ENCODE results near the gene DOK6. TPM values are rescaled to one million over a fixed set of nuclear protein-coding genes. Genes with fewer than 3 reads are reported as not detected.

DOK6 gene
- total RNA-seq, 4 donors from 2014 or later: 0.34 to 10.8 (median 0.52) TPM

- TF ChIP-seq CTCF (IDR thresholded peaks at IDR 0.05; ENCODE audit: low read depth): no peak
Measured at GRCh38 chr18:69708844-69709243, 308.2 kb downstream of the DOK6 start.

GRCh38 chr18:69715191-69715795 is 314.6 kb downstream of the DOK6 start:
- TF ChIP-seq CTCF (IDR thresholded peaks at IDR 0.05; ENCODE audit: low read depth): no peak

- no peak for TF ChIP-seq CTCF (IDR thresholded peaks at IDR 0.05; ENCODE audit: low read depth)
Measured at GRCh38 chr18:69717586-69717985, 316.9 kb downstream of the DOK6 start.

GRCh38 chr18:69718912-69719547 is 318.3 kb downstream of the DOK6 start:
- TF ChIP-seq CTCF (IDR thresholded peaks at IDR 0.05; ENCODE audit: low read depth): no peak

- no peak for TF ChIP-seq CTCF (IDR thresholded peaks at IDR 0.05; ENCODE audit: low read depth)
Measured at GRCh38 chr18:69720422-69720821, 319.7 kb downstream of the DOK6 start.

- no peak for TF ChIP-seq CTCF (IDR thresholded peaks at IDR 0.05; ENCODE audit: low read depth)
Measured at GRCh38 chr18:69723434-69723833, 322.7 kb downstream of the DOK6 start.

GRCh38 chr18:69725009-69725408 is 324.3 kb downstream of the DOK6 start:
- TF ChIP-seq CTCF (IDR thresholded peaks at IDR 0.05; ENCODE audit: low read depth): no peak
